HG03135 (cell line): ENCODE results near the gene HSBP1L1.

ENCODE experiments used
- ATAC-seq: cut with Tn5 transposase; IDR thresholded peaks from one replicate; pipeline ENCODE4 v1.9.1; 2021; ENCODE audit warnings: mild to moderate bottlenecking, moderate library complexity; ENCODE audit not compliant: unreplicated experiment

The HSBP1L1 gene

DNA sequence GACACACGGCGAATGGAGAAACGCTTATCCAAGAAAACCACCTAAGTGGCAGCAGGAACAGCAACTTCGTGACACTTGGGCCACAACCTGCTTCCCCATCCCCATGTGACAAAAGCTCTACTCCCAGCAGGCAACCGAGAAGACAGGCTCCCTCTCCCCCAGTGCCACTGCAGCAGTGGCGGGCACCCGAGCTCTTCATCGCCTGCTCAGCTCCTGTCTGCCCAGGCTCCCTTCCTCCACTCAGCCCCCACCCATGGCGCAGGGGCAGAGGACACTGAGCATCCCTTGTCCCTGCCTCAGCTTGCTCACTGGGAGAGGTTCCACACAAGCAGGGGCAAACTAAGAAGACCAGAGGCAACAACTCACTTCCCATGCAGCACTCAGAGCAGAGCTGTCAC is 35.9 kb upstream of the HSBP1L1 start:
- no peak for ATAC-seq

DNA sequence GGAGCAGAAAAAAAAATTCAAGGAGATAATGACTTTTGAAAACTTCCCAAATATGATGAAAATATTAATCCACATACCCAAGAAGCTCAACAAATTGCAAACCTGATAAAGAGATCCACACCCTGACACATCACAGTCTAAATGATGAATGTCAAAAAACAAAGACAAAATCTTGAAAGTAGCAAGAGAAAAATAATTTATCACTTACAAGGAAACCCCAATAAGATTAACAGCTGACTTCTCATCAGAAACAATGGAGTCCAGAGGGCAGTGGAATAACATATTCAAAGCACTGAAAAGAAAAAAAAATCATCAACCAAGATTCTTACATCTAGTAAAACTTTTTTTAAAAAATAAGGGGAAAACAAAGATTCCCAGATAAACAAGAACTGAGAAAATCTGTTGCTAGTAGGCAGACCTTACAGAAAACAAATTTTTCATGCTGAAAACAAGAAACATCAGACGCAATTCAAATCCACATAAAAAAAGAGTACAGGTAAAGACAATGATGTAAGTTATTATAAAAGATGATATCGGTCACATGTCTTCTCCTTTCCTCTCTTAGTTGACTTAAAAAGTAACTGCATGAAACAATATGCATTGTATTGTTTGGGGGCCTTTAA is 34.3 kb upstream of the HSBP1L1 start:
- no peak for ATAC-seq

DNA sequence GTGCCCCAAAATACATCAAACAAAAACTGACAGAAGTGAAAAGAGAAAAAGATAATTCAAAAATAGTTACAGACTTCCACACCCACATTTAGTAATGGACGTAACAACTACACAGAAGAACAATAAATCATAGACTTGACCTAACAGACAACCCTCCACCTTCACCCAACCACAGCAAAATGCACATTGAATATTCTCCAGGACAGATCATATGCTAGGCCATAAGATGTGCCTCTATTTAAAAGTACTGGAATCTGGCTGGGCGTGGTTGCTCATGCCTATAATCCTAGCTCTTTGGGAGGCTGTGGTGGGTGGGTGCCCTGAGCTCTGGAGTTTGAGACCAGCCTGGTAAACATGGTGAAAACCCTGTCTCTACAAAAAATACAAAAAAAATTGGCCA is 33.0 kb upstream of the HSBP1L1 start:
- ATAC-seq = no peak

GRCh38 chr18:79932907-79933306 is 31.5 kb upstream of the HSBP1L1 start:
- ATAC-seq = no peak

GRCh38 chr18:79933765-79934164 is 30.7 kb upstream of the HSBP1L1 start:
- no peak for ATAC-seq

DNA sequence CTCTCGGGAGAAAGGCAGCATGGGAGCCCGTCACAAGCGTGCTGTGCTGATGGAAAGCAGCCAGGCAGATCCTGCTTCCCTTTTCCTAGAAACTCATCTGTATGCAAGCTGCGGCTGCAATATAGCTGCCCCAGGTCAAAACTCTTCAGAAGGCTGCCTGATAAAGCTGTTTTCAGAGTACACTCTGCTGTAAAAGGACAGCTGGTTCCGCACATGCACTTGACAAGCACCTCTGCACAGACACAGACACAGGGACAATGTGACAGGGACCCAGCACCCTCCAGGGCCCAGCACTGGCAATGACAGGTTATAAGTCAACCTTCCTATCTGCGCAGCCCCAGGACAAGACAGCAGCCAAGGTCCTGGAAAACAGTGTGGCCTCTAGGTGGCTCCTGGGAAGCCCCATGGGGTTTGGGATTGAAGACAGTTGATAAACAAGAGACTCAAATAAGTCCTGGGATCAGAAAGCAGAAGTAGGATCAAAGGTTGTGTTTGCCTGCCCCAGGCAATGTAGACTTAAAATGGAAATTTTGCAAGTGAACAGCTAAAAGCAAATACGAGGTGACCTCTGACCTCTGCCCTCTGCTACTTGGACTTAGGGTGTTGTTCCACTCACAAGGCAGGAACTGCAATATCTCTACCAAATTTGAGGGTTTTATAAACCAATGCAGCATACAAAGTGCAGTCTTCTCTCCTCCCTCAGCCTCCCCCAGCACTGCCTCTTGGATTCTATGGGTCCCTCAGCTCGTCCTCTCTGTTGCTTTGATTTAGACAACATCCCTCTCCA is 29.9 kb upstream of the HSBP1L1 start:
- ATAC-seq = no peak

DNA sequence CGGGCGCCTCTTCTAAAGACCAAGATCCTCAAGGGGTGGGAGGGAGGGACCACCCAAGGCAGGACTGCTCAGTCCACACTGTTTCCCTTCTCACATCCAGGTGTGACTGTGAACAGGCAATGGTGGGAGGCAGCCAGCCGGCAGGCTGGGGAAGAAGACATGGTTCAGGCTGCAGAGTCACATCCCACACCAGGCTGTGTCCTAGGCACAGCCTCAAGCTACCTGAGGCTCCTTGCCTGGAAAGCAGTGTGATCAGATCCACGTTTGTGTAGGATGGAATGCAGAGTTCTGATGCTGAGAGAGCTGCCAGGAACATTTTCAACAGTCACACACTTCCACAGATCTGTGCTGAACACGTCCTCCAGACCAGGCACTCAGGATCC is 29.4 kb upstream of the HSBP1L1 start:
- no peak for ATAC-seq

DNA sequence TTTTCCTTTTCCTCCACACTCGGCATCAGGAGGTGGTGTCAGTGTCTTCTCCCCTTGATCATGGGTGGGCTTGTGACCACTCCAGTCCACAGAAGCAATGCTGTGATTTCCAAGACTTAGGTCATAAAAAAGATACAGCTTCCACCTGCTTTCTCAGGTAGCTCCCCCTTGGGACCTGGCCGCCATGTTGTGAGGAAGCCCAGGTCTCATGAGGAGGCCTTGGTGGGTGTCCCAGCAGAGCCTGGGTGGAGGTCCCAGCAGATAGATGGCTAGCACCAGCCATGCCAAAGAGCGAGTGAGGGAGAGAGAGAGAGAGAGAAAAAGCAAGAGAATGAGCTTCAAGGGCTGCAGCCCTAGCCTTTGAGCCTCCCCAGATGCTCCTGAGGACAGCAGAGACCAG is 28.9 kb upstream of the HSBP1L1 start:
- ATAC-seq = no peak

DNA sequence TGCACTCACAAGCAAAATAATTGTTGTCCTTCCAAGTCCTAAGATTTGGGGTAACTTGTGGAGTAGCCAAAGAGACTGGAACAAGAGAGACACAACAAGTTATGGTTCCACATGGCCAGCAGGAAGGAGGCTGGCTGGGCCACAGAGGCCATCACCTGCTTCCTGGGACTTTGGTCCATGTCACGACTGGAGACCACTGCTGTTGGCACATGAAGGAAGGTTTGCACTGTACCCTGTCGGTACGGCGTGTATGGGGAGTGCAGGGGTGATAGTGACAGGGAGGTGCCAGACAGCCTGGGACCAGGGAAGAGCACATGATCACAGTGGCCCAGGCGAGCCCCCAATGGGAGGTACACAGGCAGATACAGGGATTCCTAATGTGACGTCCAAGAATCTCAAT is 28.5 kb upstream of the HSBP1L1 start:
- no peak for ATAC-seq

- ATAC-seq = no peak
These were observed 27.8 kb upstream of the HSBP1L1 start for GRCh38 chr18:79936641-79937040.

- ATAC-seq = no peak
These were observed 27.2 kb upstream of the HSBP1L1 start for GRCh38 chr18:79937103-79937860.

- ATAC-seq = no peak
These were observed 26.2 kb upstream of the HSBP1L1 start for GRCh38 chr18:79938196-79938595.

DNA sequence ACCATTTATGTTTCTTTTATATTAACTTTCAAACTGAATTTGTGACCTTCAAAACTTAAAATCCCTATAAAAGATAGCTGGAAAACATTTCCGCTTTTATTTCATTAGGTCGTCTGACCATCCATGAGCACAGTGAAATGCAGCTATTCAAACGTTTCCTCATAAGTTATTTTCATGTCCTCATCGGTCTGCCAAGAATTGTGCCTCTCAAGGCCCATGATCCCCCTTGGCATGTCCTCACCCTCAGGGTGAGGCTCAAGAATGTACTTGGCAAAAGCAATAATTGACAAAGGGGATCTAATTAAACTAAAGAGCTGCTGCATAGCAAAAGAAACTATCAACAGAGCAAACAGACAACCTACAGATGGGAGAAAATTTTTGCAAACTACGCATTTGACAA is 25.3 kb upstream of the HSBP1L1 start:
- ATAC-seq = no peak

DNA sequence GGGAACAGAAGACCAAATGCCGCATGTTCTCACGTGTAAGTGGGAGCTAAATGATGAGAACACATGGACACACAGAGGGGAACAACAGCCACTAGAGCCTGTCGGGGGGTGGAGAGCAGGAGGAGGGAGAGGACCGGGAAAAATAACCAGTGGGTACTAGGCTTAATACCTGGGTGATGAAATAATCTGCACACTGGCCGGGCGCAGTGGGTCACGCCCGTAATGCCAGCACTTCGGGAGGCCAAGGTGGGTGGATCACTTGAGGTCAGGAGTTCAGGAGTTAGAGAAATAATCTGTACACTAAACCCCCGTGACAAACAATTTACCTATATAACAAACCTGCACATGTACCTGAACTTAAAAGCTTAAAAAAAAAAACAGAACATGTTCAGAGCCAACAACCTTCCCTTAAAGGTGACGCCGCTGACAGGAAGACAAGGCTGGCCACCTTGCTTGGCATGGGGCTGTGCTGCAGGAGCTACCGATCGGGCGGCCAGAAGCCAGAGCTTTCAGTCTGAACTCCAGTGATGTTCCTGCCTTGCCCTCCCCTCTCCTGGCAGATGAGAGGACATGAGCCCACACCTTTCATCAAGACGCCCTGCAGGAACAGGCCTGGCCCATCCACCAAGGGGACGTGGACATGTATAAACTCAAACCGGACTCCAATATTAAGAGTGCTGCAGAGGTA is 24.2 kb upstream of the HSBP1L1 start:
- ATAC-seq = no peak

DNA sequence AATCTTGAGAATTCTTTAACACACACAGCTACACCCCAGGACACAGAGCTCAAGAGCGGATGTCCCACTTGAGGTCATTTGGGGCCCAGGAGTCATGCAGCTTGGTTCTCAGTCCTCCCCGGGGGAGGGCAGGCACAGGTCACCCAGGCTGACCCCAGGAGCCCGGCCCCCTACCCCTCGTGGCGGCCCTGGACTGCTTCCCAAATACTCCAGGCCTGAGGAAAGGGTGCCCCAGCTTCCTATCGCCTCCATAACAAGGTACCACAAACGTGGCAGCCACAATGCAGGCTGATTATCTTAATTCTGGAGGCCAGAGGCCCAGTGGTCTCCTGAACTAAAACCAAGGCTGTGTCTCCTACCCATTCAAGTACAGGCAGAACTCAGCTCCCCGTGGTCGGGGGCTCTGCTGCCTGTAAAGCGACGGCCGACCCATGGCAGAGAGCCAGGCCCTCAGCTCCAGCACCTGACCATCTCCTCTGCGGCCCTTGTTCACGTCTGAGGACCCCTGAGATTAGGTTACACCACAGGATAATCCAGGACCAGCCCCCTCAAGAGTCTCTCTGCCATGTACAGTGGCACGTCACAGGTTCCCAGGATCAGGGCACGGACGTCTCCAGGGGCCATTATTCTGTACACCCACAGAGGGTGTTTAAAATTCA is 23.5 kb upstream of the HSBP1L1 start:
- no peak for ATAC-seq

GRCh38 chr18:79941473-79942119 is 22.8 kb upstream of the HSBP1L1 start:
- no peak for ATAC-seq

- no peak for ATAC-seq
These were observed 22.2 kb upstream of the HSBP1L1 start for GRCh38 chr18:79942211-79942610.

GRCh38 chr18:79942786-79943607 is 21.4 kb upstream of the HSBP1L1 start:
- no peak for ATAC-seq

GRCh38 chr18:79943608-79944125 is 20.8 kb upstream of the HSBP1L1 start:
- ATAC-seq = no peak
